Measurements from ENCODE around the gene ANTXRL. TPM values are rescaled to one million over a fixed set of nuclear protein-coding genes. Genes with fewer than 3 reads are reported as not detected.
"Not testable (repeated sequence)": the region's sequence is repeated elsewhere in the genome, so short reads cannot be mapped to it uniquely, and the experiment has no call there.

Gene ANTXRL
- total RNA-seq, 2 experiments from 2014 or later, result not detected

DNA sequence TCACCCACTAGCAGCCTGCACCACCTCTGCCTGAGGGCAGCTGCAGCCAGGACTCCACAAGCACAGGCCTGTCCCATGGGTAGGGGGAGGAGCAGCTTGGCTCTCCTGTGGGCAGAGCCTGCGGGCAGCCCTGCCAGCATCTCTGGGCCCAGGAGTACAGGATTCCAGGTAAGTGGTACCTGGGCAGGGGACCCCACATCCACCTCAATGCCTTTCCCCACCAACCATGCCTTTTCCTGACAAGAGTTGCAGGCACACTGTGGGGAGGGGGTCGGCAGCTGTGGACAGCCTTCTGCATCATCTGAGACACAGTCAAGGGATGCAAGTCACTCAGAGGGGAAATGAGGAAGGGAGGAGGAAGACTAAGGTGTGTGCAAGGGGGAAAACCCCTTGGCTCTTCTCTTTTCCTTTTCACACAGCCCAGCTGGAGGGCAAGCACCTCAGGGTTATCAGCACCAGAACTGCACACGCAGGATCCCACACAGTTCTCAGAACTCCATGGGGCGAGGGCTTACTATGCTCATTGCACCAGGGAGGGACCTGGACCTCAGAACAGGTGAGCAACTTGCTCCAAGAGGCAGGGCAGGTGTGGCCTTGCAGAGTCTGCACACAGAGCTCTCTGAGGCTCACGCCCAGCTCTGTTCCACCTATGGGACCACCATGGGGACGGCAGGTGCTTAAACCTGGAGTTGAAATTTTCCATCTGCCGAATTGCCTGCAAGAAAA lies 16.5 kb upstream of the ANTXRL start:
- peak overlapping the region; percentile 70 to 82 for H3K27ac ChIP-seq (ENCODE audit: low read depth in 1 of 2, low read length in 2 of 2)
- CTCF ChIA-PET, result interaction anchor here (1.3 kb wide), 1 partner anchor 225 kb away, joined by 3 read pairs; no protein-coding TSS in a partner anchor

DNA sequence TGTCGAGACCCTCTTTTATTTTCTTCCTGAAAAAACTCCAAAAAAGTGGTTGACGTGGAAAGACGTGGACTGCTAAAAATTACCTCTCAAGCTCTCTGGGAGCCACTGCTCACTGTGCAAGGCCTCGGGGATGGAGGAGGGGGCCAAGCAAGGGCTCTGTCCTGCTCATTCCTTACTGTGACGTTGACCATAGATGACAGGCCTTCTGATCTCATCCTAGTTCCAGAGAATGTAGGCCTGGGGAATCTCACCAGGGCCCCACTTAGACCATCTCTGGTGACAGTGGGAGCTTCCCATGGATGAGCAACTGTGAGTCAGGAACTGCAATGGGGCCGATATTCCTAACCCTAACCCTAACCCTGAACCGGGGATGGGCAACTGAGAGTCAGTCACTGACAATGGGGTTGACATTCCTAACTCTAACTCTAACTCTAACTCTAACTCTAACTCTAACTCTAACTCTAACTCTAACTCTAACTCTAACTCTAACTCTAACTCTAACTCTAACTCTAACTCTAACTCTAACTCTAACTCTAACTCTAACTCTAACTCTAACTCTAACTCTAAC lies 15.8 kb upstream of the ANTXRL start:
- H3K9me3 Mint-ChIP-seq; H3K9me3 ChIP-seq (ENCODE audit: control insufficient read depth in 1 of 2, insufficient read depth in 1 of 2, low read length in 2 of 2); ATAC-seq (ENCODE audit: poor library complexity); DNase-seq; POLR2A ChIA-PET; H3K27me3 ChIP-seq (ENCODE audit: control insufficient read depth in 1 of 2, insufficient read depth in 2 of 2, low read length in 2 of 2); H3K4me3 ChIP-seq (ENCODE audit: low read length); H3K27ac Mint-ChIP-seq; H3K27me3 Mint-ChIP-seq; CTCF ChIA-PET: not testable (repeated sequence)
- Histone ChIP-seq H3K27ac (ENCODE audit: low read depth in 1 of 2, low read length in 2 of 2) (peak overlapping the region; percentile 30 to 70), H3K4me1 (ENCODE audit: insufficient read depth, low read length) (peaks cover 66% of the 10 kb centered on the region), H3K36me3 (ENCODE audit: insufficient read depth, low read length) (peaks cover 12% of the 10 kb centered on the region)
- peaks cover 12% of the 10 kb centered on the region for H3K36me3 Mint-ChIP-seq (ENCODE audit: low read depth)
- intact Hi-C loops (cut with DNase I, micrococcal nuclease), result loop anchor here in 1 of 2 experiments (2.0 kb wide), 1 partner anchor 16 kb away; no protein-coding TSS in a partner anchor
- H3K4me1 Mint-ChIP-seq (ENCODE audit: low read depth), result peaks cover 44% of the 10 kb centered on the region
- peak overlapping the region; percentile 44 for H3K4me3 Mint-ChIP-seq

More for the DNA sequence above, 16.5 kb upstream of the ANTXRL start:
- peak overlapping the region; percentile 84 for H3K4me3 ChIP-seq (ENCODE audit: low read length)
- no peaks in the 10 kb centered on the region for H3K27me3 Mint-ChIP-seq
- peaks cover 12% of the 10 kb centered on the region for H3K36me3 ChIP-seq (ENCODE audit: insufficient read depth, low read length)
- no peaks in the 10 kb centered on the region for H3K9me3 ChIP-seq (ENCODE audit: control insufficient read depth in 1 of 2, insufficient read depth in 1 of 2, low read length in 2 of 2)
- H3K27ac Mint-ChIP-seq, result no peak overlapping the region
- H3K4me1 Mint-ChIP-seq (ENCODE audit: low read depth), result peaks cover 45% of the 10 kb centered on the region
- H3K9me3 Mint-ChIP-seq, result no peaks in the 10 kb centered on the region
- POLR2A ChIA-PET, result interaction anchor here (0.8 to 2.6 kb wide), 5 partner anchors 10 to 163 kb away, joined by 3 to 19 read pairs (median 5); no protein-coding TSS in a partner anchor
- ATAC-seq (ENCODE audit: poor library complexity) (no peak), DNase-seq (peak in 3 of 14 experiments; percentile 0 to 32 (median 31))
- H3K27me3 ChIP-seq (ENCODE audit: control insufficient read depth in 1 of 2, insufficient read depth in 2 of 2, low read length in 2 of 2), result no peaks in the 10 kb centered on the region
- peaks cover 73% of the 10 kb centered on the region for H3K4me1 ChIP-seq (ENCODE audit: insufficient read depth, low read length)
- TF ChIP-seq, protein P1, sequence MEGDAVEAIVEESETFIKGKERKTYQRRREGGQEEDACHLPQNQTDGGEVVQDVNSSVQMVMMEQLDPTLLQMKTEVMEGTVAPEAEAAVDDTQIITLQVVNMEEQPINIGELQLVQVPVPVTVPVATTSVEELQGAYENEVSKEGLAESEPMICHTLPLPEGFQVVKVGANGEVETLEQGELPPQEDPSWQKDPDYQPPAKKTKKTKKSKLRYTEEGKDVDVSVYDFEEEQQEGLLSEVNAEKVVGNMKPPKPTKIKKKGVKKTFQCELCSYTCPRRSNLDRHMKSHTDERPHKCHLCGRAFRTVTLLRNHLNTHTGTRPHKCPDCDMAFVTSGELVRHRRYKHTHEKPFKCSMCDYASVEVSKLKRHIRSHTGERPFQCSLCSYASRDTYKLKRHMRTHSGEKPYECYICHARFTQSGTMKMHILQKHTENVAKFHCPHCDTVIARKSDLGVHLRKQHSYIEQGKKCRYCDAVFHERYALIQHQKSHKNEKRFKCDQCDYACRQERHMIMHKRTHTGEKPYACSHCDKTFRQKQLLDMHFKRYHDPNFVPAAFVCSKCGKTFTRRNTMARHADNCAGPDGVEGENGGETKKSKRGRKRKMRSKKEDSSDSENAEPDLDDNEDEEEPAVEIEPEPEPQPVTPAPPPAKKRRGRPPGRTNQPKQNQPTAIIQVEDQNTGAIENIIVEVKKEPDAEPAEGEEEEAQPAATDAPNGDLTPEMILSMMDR (IDR thresholded peaks at IDR 0.05), result no peak
- H3K4me3 Mint-ChIP-seq, result peak overlapping the region; percentile 44
- intact Hi-C loops (cut with DNase I, micrococcal nuclease), result loop anchor here in 1 of 2 experiments (2.0 kb wide), 1 partner anchor 15 kb away; no protein-coding TSS in a partner anchor
- peaks cover 15% of the 10 kb centered on the region for H3K36me3 Mint-ChIP-seq (ENCODE audit: low read depth)

DNA sequence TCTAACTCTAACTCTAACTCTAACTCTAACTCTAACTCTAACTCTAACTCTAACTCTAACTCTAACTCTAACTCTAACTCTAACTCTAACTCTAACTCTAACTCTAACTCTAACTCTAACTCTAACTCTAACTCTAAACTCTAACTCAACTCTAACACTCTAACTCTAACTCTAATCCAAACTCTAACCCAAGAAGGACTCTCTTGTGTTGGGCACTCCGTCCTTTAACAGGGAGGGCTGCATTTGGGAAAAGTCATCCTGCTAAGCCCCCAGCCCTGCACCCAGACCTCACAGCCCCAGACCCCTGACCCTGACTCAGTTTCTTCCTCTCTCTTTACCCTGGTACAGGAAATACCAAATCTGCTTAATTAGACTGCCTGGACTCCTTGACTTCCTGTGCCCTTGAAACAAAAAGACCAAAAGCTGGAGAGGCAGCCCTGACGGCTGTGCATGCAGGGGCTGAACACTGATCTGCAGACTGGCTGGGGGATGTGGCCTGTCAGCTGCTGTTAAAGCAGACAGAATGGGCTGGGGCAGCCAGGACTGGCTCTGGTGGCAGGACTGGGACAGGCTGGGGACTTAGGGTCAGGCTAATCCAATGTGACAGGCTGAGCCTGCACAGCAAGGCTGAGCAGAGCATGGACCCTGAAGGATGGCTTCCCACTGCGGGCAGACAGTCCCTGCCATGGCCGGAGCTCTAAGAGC lies 14.8 kb upstream of the ANTXRL start:
- ATAC-seq (ENCODE audit: poor library complexity); POLR2A ChIA-PET; H3K36me3 Mint-ChIP-seq (ENCODE audit: low read depth); H3K27me3 Mint-ChIP-seq; H3K9me3 ChIP-seq (ENCODE audit: control insufficient read depth in 1 of 2, insufficient read depth in 1 of 2, low read length in 2 of 2); H3K4me3 ChIP-seq (ENCODE audit: low read length); H3K36me3 ChIP-seq (ENCODE audit: insufficient read depth, low read length); H3K27me3 ChIP-seq (ENCODE audit: control insufficient read depth in 1 of 2, insufficient read depth in 2 of 2, low read length in 2 of 2); H3K9me3 Mint-ChIP-seq; CTCF ChIA-PET: not testable (repeated sequence)
- peaks cover 44% of the 10 kb centered on the region for H3K4me1 Mint-ChIP-seq (ENCODE audit: low read depth)
- H3K27ac ChIP-seq (ENCODE audit: low read depth in 1 of 2, low read length in 2 of 2), result peak overlapping the region; percentile 52 to 68
- H3K4me1 ChIP-seq (ENCODE audit: insufficient read depth, low read length), result peaks cover 57% of the 10 kb centered on the region
- peak overlapping the region; percentile 83 for H3K27ac Mint-ChIP-seq
- peak overlapping the region; percentile 65 for H3K4me3 Mint-ChIP-seq
- peak in 3 of 14 experiments; percentile 35 to 51 (median 37) for DNase-seq
- intact Hi-C loops (cut with DNase I, micrococcal nuclease), result loop anchor here in 1 of 2 experiments (2.0 kb wide), 1 partner anchor 17 kb away; no protein-coding TSS in a partner anchor

Data from CD4-positive, alpha-beta T cell (primary cell).